H1 (cell line): ENCODE data around the gene MKRN1. TPM values are rescaled to one million over a fixed set of nuclear protein-coding genes. Genes with fewer than 3 reads are reported as not detected.
A peak's percentile ranks its signal among the peaks of the same experiment; 100 is the strongest.

Experiments used
- ASH2L ChIP-seq: fragments of 200-600, 300-600 bp; sonication (generic); IDR thresholded peaks from one replicate; pipeline ENCODE4 v1.7.1; 2017; ENCODE audit warnings: low read length
- CBX5 ChIP-seq: fragments of 300-800, 300-1000 bp; sonication (generic); IDR thresholded peaks from 2 replicates; pipeline ENCODE4 v1.7.1; 2016; ENCODE audit warnings: antibody characterized with exemption, low read length, low read depth
- CTCF ChIP-seq, 3 experiments: IDR thresholded peaks; 1 replicate in 2 of 3; 2 replicates in 1 of 3; pipeline versions ENCODE4 v1.5.1 to v1.6.1; 2011; ENCODE audit warnings: low read length in 3 of 3, mild to moderate bottlenecking in 3 of 3, inconsistent platforms in 2 of 3, low read depth in 1 of 3, moderate library complexity in 1 of 3; ENCODE audit not compliant: insufficient read depth in 1 of 3; ENCODE audit errors: control extremely low read depth in 1 of 3
- EP300 ChIP-seq, 2 experiments: IDR thresholded peaks; 1 replicate in 1 of 2; 2 replicates in 1 of 2; pipeline ENCODE4 v1.6.1; 2011 to 2012; ENCODE audit warnings: low read depth in 2 of 2, low read length in 2 of 2, mild to moderate bottlenecking in 2 of 2, borderline replicate concordance in 1 of 2, inconsistent platforms in 1 of 2, moderate library complexity in 1 of 2
- EZH2 ChIP-seq: fragments of 200-600 bp; sonication (generic); IDR thresholded peaks from 2 replicates; pipeline ENCODE4 v1.7.1; 2012; ENCODE audit warnings: low read depth, mild to moderate bottlenecking, moderate library complexity, low read length, inconsistent platforms; ENCODE audit not compliant: severe bottlenecking
- HDAC6 ChIP-seq: IDR thresholded peaks from one replicate; pipeline ENCODE4 v1.7.1; 2012; ENCODE audit warnings: low read depth, mild to moderate bottlenecking, inconsistent platforms, low read length, moderate library complexity
- KDM1A ChIP-seq: fragments of 200-600, 300-600 bp; sonication (generic); IDR thresholded peaks from 2 replicates; pipeline ENCODE4 v1.7.1; 2016; ENCODE audit warnings: mild to moderate bottlenecking, low read length, borderline replicate concordance
- MAFK ChIP-seq: IDR thresholded peaks from 2 replicates; pipeline ENCODE4 v1.6.1; 2012; ENCODE audit warnings: low read depth, mild to moderate bottlenecking, improper control_type of control experiment, low read length
- MAX ChIP-seq: IDR thresholded peaks from 2 replicates; pipeline ENCODE4 v1.6.1; 2012; ENCODE audit warnings: inconsistent platforms
- NRF1 ChIP-seq: IDR thresholded peaks from 2 replicates; pipeline ENCODE4 v1.6.1; 2011; ENCODE audit warnings: mild to moderate bottlenecking, low read depth, low read length, improper control_type of control experiment
- PHF8 ChIP-seq: fragments of 200-600 bp; sonication (generic); conservative IDR thresholded peaks from 2 replicates; pipeline ENCODE4 v1.7.1; 2012; ENCODE audit warnings: low read depth, mild to moderate bottlenecking, inconsistent platforms, low read length, moderate library complexity
- POLR2AphosphoS5 ChIP-seq: IDR thresholded peaks from 2 replicates; pipeline ENCODE4 v1.6.1; 2011; ENCODE audit warnings: low read depth, low read length
- POU5F1 ChIP-seq: IDR thresholded peaks from 2 replicates; pipeline ENCODE4 v1.6.1; 2011; ENCODE audit warnings: low read depth, mild to moderate bottlenecking, low read length, moderate library complexity
- RAD21 ChIP-seq, 2 experiments: IDR thresholded peaks in 1 of 2; conservative IDR thresholded peaks in 1 of 2; 2 replicates each; pipeline ENCODE4 v1.6.1; 2011; ENCODE audit warnings: low read depth in 2 of 2, low read length in 2 of 2, improper control_type of control experiment in 1 of 2, inconsistent platforms in 1 of 2, mild to moderate bottlenecking in 1 of 2, moderate library complexity in 1 of 2
- RBBP5 ChIP-seq: IDR thresholded peaks from 2 replicates; pipeline ENCODE4 v1.7.1; 2012; ENCODE audit warnings: low read depth, mild to moderate bottlenecking, inconsistent platforms, low read length, moderate library complexity, borderline replicate concordance
- SP4 ChIP-seq: IDR thresholded peaks from 2 replicates; pipeline ENCODE4 v1.6.1; 2012; ENCODE audit warnings: low read length, inconsistent platforms
- SRF ChIP-seq: IDR thresholded peaks from 2 replicates; pipeline ENCODE4 v1.6.1; 2011; ENCODE audit warnings: mild to moderate bottlenecking, low read depth, low read length, moderate library complexity
- TBP ChIP-seq: IDR thresholded peaks from 2 replicates; pipeline ENCODE4 v1.6.1; 2011; ENCODE audit warnings: low read depth, low read length, improper control_type of control experiment
- USF2 ChIP-seq: IDR thresholded peaks from 2 replicates; pipeline ENCODE4 v1.6.1; 2011; ENCODE audit warnings: low read length, improper control_type of control experiment
- polyA plus RNA-seq, 7 experiments: library from polyadenylated mRNA; depleted of rRNA in 3 of 7; stranded (reverse) in 5 of 7; unstranded in 2 of 7; fragments of >200 nt in 5 of 7; fragments of 200-250 nt in 2 of 7; gene quantifications; 1 replicate in 5 of 7; 2 replicates in 1 of 7; 4 replicates in 1 of 7; pipeline versions ENCODE4 v1.2.1 to v1.2.3, GENCODE V29; 2011 to 2013; ENCODE audit warnings: missing spikeins in 2 of 7, mixed read lengths in 2 of 7
- total RNA-seq: library from RNA; stranded (reverse); fragmentation: NEBNext Ultra II Directional; extraction: Animal tissue kit (Norgen Biotek cat#: 25700); gene quantifications from 2 replicates; pipeline ENCODE4 v1.2.1, GENCODE V29; 2021

MKRN1 gene
- total and polyA plus RNA-seq, 2 of the 8 experiments (the other 6 are each of a cell fraction or from before 2014, with no cell fraction given): 46.2 to 99.6 TPM

- TF ChIP-seq CTCF (IDR thresholded peaks at IDR 0.05; ENCODE audit: control extremely low read depth in 1 of 3, insufficient read depth in 1 of 3, low read depth in 1 of 3, low read length in 3 of 3) (no peak), EP300 (IDR thresholded peaks at IDR 0.05; ENCODE audit: borderline replicate concordance in 1 of 2, low read depth in 2 of 2, low read length in 2 of 2) (peak in 1 of 2 experiments; percentile 33; a peak in 1 of 3 replicates), KDM1A (no peak), SRF (no peak), MAFK (no peak), HDAC6 (no peak), EZH2 (no peak), PHF8 (peak; percentile 42; the same call in 1 of the 2 replicates), RAD21 (IDR thresholded peaks at IDR 0.05 in 1 of 2, conservative IDR thresholded peaks at IDR 0.05 in 1 of 2; ENCODE audit: low read depth in 2 of 2, low read length in 2 of 2) (0 out of 4 replicates have a peak, but pooled peaks of 1 of the 2 experiments have one; percentile 0), TBP (peak; percentile 71), POLR2AphosphoS5 (peak; percentile 67; the same call in 1 of the 2 replicates), SP4 (no peak), RBBP5 (peak; percentile 76), ASH2L (peak; percentile 85), MAX (peak; percentile 23), POU5F1 (no peak), CBX5 (no peak), USF2 (no peak), NRF1 (no peak)
Measured at GRCh38 chr7:140403878-140404564, 75.3 kb downstream of the MKRN1 start, which contains the start of gene RAB19 (continued).
